ENCODE results near the gene CEACAM16. TPM values are rescaled to one million over a fixed set of nuclear protein-coding genes. Genes with fewer than 3 reads are reported as not detected.
A peak's percentile ranks its signal among the peaks of the same experiment; 100 is the strongest.

The CEACAM16 gene
- total RNA-seq, 1 donor from 2014 or later: not detected

GRCh38 chr19:44723299-44723951 lies 24.5 kb downstream of the CEACAM16 start:
- DNase-seq (ENCODE audit: low read depth in 2 of 2): no peak

- peak; percentile 32 to 77 for DNase-seq (ENCODE audit: low read depth in 2 of 2)
Observed at GRCh38 chr19:44723952-44724319, 25.0 kb downstream of the CEACAM16 start.

DNA sequence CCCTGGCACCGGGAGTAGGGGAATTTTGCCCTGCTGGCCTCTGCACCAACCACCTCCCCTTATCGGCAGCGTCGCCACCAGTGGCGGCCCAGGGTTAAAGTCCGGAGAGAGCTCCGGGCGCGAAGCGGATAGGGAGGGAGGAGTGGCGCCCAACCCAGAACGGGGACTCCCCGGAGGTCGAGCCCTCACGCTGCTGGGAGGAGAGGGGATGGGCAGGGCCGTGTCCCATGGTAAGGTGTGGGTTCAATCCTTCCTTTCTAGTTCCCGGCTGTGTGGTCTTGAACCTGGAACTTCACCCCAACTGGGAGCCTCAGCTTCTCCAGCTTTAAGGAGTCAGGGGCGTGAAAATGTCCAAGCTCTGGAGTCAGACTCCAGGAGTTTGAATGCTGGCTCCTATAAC lies 26.3 kb downstream of the CEACAM16 start:
- DNase-seq (ENCODE audit: low read depth in 2 of 2): peak in 1 of 2 donors; percentile 33

- DNase-seq (ENCODE audit: low read depth in 2 of 2): no peak
Observed at GRCh38 chr19:44725684-44726083, 26.7 kb downstream of the CEACAM16 start.

DNA sequence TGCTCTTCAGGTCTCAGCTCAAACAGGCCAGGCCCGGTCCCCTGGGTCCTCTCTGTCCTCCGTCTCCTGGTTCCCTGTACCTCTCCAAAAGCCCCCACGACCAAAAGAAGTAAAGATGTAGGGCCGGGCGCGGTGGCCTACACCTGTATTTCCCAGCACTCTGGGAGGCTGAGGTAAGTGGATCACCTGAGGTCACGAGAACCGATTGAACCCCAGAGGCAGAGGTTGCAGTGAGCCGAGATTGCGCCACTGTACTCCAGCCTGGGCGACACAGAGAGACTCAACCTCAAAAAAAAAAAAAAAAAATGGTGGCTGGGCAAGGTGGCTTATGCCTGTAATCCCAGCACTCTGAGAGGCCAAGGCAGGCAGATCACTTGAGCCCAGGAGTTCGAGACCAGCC lies 27.5 kb downstream of the CEACAM16 start:
- no peak for DNase-seq (ENCODE audit: low read depth in 2 of 2)

GRCh38 chr19:44728178-44728577 lies 29.2 kb downstream of the CEACAM16 start:
- DNase-seq (ENCODE audit: low read depth in 2 of 2): no peak

DNA sequence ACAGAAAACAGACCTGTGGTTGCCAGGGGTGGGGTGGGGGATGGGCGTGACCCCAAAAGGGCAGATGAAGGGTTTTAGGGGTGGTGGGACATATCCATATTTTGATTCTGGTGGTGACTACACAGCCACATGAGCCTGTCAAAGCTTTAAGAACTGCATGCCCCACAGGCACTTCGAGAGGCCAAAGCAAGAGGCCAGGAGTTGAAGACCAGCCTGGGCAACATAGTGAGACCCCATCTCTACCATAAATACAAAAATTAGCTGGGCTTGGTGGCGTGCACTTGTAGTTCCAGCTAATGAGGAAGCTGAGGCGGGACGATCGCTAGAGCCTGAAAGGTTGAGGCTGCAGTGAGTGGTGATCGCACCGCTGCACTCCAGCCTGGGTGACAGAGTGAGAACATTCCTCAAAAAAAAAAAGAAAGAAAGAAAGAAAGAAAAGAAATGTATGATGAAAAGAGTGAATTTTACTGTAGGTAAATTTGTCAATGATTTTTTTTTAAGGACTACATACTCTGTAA lies 30.6 kb downstream of the CEACAM16 start:
- no peak for DNase-seq (ENCODE audit: low read depth in 2 of 2)

- no peak for DNase-seq (ENCODE audit: low read depth in 2 of 2)
Observed at GRCh38 chr19:44731081-44731480, 32.1 kb downstream of the CEACAM16 start.

DNA sequence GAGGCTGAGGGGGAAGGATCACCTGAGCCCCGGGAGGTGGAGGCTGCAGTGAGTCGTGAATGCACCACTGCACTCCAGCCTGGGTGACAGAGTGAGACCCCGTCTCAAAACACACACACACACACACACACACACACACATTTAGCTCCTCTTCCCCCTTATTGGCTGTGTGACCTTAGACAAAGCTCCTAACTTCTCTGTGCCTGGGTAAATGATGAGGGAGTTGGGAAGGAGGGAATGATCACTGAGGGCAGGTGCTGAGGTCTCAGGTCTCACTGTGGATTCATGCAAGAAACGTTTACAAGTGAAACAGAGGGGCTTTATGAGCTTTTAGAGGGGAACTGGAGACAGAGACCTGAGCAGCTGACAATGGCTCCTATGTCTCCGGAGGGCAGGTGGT lies 32.7 kb downstream of the CEACAM16 start:
- DNase-seq (ENCODE audit: low read depth in 2 of 2): no peak

- DNase-seq (ENCODE audit: low read depth in 2 of 2): no peak
Observed at GRCh38 chr19:44732235-44733014, 33.5 kb downstream of the CEACAM16 start.

GRCh38 chr19:44734357-44734756 lies 35.4 kb downstream of the CEACAM16 start:
- DNase-seq (ENCODE audit: low read depth in 2 of 2): no peak

DNA sequence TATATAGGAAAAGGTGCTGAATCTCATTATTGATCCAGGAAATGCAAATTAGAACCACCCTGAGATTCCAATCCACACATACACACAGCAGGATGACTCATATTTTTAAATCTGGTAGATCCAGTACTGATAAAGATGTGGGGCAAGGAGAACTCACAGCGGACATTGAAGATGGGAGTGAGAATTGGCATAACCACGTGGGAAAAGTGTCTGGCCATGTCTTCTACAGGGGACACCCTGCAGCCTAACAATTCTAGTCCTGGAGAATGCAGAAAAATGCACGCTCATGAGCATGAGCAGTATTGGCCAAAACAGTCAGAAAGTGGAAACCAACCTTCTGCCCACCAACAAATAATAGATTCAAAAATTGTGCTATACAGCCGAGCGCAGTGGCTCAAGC lies 36.1 kb downstream of the CEACAM16 start:
- DNase-seq (ENCODE audit: low read depth in 2 of 2): no peak

GRCh38 chr19:44737238-44738071 lies 38.5 kb downstream of the CEACAM16 start:
- DNase-seq (ENCODE audit: low read depth in 2 of 2): no peak

DNA sequence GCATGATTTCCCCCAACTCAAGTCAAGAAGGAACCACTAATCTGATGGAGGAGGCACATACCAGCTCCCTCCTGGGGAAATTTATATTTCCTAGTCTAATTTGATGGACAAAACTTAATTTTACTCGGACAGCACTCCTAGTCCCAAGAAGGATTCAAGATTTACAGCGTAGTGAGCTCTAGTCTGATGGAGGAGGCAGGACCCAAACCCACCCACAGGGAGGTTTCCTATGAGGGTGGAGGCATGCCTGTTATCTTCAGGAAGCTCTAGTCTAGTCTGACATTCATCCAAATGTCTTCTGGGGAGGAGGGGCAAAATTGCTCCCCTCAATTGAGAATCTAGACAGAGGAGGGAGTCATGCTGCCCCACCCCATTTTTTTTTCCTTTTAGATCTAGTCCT lies 39.2 kb downstream of the CEACAM16 start:
- no peak for DNase-seq (ENCODE audit: low read depth in 2 of 2)

DNA sequence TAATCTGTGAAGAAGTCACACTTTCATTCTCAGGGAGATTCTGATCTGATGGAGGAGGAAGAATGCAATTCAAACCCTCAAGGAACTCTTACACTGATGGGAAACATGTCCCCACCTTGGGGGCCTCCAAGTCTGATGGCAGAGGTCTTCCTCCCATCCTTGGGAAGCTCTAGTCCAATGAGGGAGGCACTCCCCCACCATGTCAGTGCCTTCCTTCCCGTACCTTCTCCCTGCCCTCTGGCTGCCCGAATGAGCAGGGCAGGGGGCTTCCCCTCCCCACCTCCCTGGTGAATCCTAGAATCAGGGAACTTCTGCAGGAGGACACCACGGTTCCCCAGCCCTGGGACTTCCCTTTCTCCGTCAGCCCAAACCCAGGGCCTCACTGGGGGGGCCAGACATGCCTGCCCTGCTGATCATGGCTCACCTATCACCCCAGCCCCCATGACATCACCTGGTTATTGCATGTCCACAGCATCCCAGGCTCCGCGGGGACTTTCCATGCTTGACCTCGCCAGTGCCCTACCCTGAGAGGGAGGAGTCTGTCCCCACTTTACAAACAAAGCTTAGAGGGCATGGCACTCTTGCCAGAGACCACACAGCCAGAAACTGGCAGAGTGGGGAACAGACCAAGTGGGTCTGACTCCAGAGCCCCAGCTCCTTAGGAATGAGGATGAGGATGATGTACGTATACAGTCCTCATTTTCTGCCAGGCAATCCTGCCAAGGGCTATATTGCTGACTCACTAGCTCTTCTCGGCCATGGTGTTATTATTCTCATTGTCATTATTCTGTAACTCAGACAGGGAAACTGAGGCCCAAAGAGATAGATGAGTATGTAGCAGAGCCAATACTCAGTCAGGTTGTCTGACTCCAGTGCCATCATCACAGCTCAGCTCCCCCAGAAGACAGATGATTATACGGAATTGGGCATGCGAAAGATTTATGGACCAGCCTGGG lies 39.9 kb downstream of the CEACAM16 start:
- no peak for DNase-seq (ENCODE audit: low read depth in 2 of 2)

DNA sequence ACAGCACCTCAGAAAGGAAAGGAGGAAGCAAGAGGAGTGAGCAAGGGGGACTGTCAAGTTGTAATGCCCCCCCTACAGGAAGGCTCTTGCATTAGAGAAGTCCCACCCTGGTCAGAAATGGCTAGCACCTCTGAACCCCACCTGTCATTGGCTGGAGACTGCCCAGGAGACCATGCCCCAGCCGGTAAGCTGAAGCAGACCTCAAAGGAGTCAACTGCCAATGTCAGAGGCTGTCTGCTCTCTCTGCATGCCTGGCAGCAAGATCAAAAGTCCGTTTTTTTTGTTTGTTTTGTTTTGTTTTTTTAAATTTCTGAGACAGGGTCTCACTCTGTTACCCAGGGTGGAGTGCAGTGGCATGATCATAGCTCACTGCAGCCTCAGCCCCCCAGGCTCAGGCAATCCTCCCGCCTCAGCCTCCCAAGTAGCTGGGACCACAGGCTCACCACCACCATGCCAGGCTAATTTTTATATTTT lies 41.4 kb downstream of the CEACAM16 start:
- DNase-seq (ENCODE audit: low read depth in 2 of 2): no peak

- peak in 1 of 2 donors; percentile 49 for DNase-seq (ENCODE audit: low read depth in 2 of 2)
Observed at GRCh38 chr19:44741258-44741731, 42.3 kb downstream of the CEACAM16 start.

- DNase-seq (ENCODE audit: low read depth in 2 of 2): peak in 1 of 2 donors; percentile 97
Observed at GRCh38 chr19:44741841-44742329, 42.9 kb downstream of the CEACAM16 start.

GRCh38 chr19:44742330-44743061 lies 43.5 kb downstream of the CEACAM16 start:
- DNase-seq (ENCODE audit: low read depth in 2 of 2): peak in 1 of 2 donors; percentile 41

All from dermis microvascular lymphatic vessel endothelial cell (primary cell).